ENCODE results near the gene C1orf174.
A peak's percentile ranks its signal among the peaks of the same experiment; 100 is the strongest.

The C1orf174 gene

DNA sequence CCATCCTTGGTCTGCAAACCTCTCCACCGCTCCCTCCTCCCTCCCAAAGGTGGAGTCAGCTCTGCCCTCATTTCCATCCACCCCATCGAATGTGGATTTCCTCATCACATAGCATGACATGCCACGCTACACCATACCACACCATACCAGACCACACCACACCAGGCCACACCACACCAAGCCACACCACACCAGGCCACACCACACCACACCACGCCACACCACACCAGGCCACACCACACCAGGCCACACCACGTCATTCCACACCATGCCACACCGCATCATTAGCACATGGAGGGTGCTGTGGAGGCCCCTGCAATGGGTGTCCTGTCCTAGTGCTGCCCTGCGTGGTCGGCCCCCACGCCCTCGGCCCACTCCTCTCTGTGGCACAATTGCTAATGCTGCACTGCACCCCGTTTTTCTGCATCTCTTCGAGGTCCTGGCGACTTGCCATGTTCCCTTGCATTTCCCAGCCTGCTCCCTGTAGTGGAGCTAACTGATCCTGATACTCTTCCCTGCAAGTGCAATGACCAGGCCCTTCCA, 31.5 kb downstream of the C1orf174 start:
- no peak for DNase-seq (ENCODE audit: low spot score)

DNA sequence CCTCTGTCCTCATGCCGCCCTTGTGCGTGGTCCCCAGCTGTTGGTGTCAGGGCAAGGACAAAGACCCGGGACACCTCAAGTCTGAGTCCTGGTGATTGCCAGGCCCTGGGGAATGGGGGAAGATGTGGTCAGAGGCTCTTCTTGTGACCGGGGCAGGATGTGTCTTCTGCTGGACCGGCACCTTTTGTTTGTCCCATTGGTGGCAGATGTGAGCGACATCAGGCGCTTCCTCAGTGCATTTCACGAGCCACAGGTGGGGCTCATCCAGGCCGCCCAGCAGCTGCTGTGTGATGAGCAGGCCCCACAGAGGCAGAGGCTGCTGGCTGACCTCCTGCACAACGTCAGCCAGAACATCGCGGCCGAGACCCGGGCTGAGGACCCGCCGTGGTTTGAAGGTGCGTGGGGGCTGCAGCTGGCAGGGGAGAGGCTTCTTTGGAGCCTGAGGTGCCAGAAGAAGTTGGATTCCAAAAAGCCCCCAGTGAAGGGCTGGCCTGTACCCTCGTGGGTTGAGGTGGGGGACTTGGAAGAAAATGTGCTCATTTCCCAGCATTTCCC, 34.4 kb downstream of the C1orf174 start:
- DNase-seq (ENCODE audit: low spot score) = no peak

DNA sequence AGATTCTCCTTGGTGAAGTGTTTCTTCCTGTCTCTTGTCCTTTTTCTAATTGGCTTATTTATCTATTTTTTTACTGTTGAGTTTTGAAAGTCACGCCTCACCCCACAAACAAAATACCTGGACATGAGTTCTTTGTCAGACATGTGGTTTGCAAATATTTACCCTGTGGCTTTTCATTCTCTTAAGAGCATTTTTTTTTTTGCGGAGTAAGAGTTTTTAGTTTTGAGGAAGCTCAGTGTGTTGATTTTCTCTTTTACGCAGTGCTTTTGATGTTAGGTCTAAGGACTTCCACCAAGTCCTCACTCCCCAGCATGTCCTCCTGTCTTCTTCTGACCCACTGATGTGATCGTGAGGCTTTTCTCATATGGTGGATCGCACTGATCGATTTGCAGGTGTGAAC, 35.2 kb downstream of the C1orf174 start:
- no peak for DNase-seq (ENCODE audit: low spot score)

DNA sequence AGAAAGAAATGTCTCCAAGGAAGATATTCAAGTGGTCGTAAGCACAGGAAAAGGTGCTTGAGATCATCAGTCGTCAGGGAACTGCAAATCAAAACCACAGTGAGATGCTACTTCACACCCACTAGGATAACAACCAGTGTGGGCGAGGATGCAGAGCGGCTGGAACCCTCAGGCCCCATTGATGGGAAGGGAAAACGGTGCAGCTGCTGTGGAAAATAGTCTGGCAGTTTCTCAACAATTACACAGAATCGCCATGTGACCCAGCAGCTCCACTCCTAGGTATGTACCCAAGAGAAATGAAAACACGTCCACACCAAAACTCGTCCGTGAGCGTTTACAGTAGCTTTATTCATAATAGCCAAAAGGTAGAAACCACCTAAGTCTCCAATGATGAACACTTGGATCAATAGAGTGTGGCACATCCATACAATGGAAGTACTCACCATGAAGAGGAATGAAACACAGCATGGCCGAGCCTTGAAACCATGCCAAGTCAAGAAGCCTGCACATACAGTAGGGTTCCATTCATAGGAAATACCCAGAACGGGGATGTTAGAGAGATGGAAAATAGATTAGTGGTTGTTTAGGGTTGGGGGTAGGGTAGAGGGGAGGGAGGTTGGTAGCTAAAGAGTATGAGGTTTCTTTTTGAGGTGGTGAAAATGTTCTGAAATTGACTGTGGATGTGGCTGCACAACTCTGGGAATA, 36.7 kb downstream of the C1orf174 start:
- no peak for DNase-seq (ENCODE audit: low spot score)

DNA sequence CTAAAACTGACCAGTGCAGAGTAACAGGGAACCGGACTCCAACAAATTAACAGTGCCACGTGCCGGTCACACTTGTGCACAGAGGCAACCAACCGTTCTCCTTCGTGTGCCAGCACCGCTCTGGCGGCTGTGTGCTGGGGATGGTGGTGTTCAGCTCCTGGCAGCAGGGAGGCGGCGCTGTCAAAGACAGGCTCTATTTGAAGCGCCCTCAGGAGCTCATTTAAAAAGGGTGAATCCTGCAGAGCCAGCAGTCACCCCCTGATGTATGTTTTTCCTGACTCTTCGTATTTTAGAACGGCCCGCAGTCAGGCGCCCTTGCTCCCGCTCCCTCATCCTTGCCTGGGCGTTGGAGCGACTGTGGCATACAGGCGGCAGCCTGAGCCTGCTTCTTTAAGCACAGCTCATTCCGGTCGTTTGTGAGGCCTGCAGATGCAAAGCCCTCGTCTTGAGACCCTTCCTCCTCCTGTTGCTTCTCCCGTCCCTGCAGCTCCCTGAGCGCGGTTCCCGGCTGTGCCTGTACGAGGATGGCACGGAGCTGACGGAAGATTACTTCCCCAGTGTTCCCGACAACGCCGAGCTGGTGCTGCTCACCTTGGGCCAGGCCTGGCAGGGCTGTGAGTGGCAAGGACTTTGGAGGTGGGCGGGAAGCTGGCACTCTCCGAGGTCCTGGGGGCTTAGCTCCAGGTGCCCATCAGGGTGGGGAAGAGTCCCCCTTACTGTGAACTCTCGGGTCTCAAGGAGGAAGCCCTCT, 41.7 kb downstream of the C1orf174 start:
- DNase-seq (ENCODE audit: low spot score) = peak; percentile 58

DNA sequence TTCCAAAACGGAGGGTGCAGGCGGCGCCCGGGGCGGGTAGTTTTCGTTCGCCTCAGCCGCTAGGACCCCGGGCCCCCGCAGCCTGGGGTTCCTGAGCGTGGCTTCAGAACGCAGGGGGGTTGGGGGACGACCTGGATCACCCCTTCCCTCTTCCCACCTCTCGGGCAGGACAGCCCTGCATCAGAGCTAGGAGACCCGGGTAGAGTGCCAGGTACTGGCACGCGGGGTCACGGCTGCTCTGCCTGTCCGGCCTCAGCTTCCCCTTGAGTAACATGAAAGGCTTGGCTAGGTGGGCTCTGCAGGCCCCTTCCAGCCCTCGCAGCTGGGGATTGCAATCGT, 42.3 kb downstream of the C1orf174 start:
- DNase-seq (ENCODE audit: low spot score) = no peak

DNA sequence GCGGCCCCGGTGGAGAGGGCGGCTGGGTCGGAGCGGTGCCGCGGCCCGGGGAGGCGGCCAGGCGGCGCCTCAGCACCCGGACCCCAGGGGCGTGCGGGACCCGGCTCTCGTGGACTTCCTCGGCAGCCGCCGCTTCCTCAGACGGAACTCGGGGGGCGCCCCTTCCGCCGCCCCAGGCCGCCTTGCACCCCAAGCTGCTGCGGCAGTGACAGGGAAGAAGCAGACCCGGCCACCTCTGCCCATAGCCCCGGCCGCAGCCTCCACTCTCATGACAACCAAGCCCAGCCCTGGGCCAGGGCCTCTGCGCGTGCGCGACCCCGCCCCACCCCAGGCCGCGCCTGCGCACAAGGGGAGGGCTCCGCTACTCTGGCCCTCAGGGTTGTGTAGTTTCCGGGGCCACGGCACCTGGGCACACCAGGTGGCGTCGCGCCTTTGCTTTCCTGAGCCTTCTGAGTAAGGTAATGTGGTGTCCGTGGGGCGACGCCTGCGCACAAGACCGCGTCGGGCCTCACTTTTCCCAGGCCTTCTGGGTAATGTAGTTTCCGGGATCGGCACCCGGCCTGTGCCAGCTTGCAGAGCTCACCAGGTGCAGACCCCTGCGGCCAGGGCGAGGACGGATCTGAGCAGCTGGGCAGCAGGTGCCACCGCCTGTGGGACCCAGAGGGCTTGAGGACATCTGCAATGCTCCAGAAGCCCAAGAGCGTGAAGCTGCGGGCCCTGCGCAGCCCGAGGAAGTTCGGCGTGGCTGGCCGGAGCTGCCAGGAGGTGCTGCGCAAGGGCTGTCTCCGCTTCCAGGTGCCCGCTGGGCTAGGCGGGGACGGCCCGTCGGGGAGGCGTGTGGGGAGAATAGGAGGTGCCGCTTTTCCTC, 42.9 kb downstream of the C1orf174 start, which contains the start of the genes CEP104 and DFFB:
TSS of gene CEP104 (minus strand) at position 289 of the 868 bp plus-strand sequence. CDS start 4,804 bp downstream, outside the sequence.
TSS of gene DFFB (plus strand) at position 554 of the 868 bp plus-strand sequence. CDS start at position 682, 128 bp downstream.
- peak; percentile 100 for DNase-seq (ENCODE audit: low spot score)

DNA sequence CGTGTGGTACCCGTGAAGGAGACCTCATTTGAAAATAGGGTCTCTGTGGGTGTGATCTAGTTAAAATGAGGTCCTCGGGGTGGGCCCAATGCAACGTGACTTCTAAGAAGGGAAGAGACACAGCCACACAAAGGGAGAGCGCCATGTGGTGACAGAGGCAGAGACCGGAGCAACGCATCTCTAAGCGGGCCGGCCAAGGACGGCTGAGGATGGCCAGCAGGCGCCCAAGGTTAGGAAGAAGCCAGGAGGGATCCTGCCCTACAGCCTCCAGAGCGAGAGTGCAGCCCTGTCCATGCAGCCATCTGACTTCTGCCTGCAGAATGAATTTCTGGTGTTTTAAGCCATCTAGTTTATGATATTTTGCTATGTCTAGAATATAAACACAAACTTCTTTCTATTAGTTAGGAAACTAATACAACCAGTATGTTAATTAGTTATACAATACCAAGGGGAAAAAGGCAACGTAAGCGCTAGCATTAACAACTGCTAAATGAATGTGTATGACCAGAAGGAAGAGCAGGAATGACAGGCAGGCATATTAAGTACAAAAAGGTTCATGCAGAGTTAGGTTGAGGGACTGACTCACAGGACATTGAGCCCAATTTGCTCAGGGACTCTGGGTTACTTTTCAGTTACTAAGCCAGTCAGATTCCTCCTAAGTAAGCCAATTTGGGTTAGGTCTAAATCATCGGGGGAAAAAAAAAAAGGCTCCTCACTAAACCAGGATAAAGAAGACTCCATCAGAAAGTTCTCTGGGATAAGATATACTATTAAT, 47.2 kb downstream of the C1orf174 start:
- no peak for DNase-seq (ENCODE audit: low spot score)

DNA sequence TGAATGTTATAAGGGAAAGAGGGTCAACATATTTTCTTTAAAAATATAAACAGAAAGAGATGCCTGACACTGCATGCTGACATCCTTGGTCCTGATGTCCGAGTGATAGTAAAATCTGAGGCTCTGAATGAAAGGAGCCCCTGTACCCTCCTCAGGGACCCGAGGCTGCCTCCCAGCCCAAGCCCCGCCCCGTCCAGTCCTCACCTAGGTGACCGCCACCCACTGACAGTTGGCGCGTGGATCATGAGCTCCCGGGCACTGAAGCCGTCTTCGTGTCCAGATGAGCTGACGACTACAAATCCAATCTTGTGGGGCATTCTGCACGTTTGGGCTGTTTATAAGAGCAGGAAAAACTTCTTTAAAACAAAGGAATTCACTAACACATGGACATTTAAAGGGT, 48.0 kb downstream of the C1orf174 start:
- DNase-seq (ENCODE audit: low spot score) = no peak

DNA sequence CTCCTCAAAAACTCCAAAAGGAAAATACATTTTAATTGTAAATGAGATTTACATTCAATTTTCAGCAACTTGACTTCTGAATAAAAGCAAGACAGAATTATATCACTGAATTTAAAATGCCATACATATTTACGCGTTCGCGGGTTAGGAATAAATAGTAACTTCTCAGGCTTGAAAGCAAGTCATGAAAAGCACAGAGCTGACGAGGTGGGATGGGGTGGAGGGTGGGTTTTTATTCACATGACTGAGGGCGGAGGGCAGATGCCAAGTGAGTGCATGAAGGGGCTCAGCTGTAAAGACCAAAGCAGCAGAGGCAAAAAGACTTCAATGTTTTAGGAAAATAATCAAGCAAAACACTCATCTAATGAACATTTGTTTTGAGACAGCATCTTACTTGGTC, 48.8 kb downstream of the C1orf174 start:
- DNase-seq (ENCODE audit: low spot score) = no peak

DNA sequence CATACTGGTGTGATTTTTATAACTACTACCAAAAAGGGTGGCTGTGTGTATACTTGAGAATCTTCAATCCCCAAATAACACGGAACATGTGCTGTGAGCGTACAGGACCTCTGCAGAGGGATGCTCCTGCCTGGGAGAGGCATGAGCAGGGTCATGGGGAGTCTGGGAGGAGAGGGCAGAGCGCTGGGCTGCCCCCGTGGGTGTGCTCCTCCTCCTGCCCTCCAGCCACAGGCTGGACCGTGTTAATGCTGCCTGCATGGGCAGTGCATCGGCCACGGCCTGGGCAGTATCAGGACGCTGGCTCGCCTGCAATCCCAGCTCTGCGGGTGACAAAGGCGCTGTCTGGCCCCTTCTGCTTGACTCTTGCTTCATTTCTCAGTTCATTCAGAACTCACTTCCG, 49.2 kb downstream of the C1orf174 start:
- no peak for DNase-seq (ENCODE audit: low spot score)

DNA sequence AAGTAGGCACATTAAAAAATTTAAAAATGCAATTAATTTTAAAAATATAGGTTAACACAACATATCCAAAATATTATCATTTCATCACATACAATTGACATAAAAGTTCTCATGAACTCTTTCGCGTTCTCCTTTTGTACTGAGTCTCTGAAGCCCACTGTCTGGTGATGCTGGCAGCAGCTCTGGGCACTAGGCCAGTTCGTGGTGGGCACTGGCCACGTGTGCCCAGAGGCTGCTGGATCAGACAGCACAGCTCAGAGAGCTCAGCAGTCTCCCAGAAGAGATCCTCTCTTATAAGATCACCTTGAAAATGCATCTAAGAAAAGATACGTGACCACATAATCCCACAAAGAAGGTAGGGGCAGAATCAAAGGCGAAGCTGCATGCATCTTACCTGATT, 53.0 kb downstream of the C1orf174 start:
- DNase-seq (ENCODE audit: low spot score) = no peak

DNA sequence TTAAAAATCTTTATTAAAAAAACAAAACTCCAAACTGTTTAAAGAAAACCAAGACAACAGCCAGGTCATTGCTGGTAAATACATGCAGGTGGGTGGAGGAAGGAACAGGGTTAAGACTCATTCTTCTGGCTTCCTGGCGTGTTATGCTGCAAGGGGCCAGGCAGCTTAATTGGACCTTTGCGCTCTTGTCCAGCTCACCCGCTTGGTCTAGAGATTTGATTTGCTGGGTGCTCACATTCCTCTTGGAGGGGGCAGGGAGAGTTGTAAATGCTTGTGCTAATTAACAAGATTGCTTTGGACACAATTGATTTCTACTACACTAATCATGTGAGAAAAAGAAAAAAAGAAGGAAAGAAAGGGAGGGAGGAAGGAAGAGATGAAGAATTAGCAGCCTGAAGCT, 53.5 kb downstream of the C1orf174 start:
- DNase-seq (ENCODE audit: low spot score) = no peak

DNA sequence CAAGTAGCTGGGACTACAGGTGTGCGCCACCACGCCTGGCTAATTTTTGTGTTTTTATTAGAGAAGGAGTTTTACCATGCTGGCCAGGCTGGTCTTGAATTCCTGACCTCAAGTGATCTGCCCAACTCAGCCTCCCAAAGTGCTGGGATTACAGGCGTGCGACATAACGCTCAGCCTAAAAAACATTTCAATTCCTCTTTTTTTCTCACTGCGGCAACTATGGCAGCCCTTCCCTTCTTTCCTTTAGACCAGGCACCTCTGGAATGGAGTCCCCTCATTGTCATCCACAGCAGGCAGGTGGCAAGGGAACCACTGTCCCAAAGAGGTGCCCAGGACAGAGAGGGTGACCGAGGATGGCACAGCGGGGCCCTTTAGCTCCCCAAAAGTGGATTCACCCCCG, 57.2 kb downstream of the C1orf174 start:
- DNase-seq (ENCODE audit: low spot score) = no peak

DNA sequence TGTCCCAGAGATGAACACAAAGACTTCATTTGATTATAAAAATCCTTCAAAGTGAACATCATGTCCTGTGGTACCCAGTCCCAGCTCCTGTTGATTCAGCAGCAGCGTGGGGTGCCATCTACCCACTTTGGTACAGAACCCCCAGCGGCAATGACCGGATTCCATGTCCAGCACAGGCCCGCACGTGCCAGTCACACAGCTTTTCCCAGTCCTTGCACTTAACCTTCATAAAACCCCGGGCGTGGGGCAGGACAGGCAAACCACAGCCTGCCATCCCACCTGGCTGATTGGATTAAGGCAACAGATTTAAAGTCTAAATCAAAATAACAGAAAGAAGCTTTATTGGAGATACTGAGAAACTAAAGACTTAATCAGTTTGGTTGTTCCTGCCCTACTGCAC, 58.6 kb downstream of the C1orf174 start:
- DNase-seq (ENCODE audit: low spot score) = no peak
